GM18951 (cell line): ENCODE results near the gene CHKB.
"Not testable (repeated sequence)": the region's sequence is repeated elsewhere in the genome, so short reads cannot be mapped to it uniquely, and the experiment has no call there.

Experiments used
- POLR2A ChIP-seq: IDR thresholded peaks from 4 replicates; pipeline ENCODE4 v1.6.1; 2011; ENCODE audit warnings: mild to moderate bottlenecking; ENCODE audit not compliant: insufficient read length, insufficient read depth; ENCODE audit errors: extremely low read depth
- in situ Hi-C: fragments of 300-500 bp; cut with MboI; formaldehyde crosslinking; loops from one replicate; pipeline ENCODE4 v1.12.0; 2022; ENCODE audit warnings: low sequenced_read_pairs, mixed read lengths, inconsistent platforms; ENCODE audit not compliant: unreplicated experiment

Gene CHKB

DNA sequence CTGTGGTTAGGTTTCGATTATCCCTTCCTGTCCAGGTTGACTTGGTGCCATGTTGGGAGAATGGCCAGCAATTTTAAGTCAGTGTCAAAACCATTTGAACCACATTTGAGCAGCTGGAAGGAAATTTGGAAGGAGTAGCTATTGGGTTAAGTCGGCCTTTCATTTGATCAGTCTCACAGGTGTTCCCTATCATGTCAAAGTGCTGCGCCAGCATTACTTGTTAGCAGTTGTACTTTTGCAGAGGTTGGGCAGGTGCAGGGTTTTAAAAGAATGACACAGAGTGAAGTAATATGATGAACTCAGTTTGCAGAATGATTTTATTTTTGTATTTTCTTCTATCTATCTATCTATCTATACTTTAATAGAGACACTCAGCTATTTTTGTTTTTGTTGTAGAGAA, 46.4 kb downstream of the CHKB start:
- in situ Hi-C loops, result no loop called here
- no peak for TF ChIP-seq POLR2A

DNA sequence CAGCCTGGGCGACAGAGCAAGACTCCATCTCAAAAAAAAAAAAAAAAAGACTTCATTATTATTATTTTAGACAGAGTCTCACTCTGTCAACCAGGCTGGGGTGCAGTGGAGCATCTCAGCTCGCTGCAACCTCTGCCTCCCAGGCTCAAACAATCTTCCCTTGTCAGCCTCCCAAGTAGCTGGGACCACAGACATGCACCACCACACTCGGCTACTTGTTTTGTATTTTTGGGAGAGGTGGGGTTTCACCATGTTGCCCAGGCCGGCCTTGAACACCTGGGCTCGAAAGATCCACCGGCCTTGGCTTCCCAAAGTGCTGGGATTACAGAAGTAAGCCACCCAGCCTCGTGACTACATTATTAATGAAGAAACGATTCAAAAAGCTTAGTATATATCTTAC, 47.5 kb downstream of the CHKB start:
- TF ChIP-seq POLR2A, result no peak
- in situ Hi-C loops, result no loop called here

DNA sequence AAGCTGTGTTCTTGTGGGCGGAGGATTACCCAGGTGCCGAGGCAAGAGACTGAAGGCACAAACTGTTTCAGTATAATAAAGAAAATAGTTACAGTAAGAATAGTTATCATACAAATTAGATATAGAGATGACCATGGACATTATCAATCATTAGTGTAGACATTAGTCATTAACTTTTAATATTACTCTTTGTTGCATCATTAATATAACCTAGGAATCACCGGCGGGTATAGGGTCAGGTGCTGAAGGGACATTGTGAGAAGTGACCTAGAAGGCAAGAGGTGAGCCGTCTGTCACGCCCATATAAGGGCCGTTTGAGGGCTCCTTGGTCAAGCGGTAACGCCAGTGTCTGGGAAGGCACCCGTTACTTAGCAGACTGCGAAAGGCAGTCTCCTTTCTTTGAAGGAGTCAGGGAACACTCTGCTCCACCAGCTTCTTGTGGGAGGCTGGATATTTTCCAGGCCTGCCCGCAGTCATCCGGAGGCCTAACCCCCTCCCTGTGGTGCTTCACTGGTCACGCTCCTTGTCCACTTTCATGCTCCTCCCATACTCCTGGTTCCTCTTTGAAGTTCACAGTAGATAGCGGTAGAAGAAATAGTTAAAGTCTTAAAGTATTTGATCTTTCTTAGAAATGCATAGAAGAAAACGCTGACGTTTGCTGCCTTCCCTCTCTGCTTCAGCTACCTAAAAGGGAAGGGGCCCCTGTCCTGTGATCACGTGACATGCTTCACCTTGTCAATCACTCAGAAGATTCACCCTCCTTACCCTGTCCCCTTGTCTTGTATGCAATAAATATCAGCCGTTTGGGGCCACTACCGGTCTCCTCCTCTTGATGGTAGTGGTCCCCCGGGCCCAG, 48.6 kb downstream of the CHKB start:
- in situ Hi-C loops, result not testable (repeated sequence)

DNA sequence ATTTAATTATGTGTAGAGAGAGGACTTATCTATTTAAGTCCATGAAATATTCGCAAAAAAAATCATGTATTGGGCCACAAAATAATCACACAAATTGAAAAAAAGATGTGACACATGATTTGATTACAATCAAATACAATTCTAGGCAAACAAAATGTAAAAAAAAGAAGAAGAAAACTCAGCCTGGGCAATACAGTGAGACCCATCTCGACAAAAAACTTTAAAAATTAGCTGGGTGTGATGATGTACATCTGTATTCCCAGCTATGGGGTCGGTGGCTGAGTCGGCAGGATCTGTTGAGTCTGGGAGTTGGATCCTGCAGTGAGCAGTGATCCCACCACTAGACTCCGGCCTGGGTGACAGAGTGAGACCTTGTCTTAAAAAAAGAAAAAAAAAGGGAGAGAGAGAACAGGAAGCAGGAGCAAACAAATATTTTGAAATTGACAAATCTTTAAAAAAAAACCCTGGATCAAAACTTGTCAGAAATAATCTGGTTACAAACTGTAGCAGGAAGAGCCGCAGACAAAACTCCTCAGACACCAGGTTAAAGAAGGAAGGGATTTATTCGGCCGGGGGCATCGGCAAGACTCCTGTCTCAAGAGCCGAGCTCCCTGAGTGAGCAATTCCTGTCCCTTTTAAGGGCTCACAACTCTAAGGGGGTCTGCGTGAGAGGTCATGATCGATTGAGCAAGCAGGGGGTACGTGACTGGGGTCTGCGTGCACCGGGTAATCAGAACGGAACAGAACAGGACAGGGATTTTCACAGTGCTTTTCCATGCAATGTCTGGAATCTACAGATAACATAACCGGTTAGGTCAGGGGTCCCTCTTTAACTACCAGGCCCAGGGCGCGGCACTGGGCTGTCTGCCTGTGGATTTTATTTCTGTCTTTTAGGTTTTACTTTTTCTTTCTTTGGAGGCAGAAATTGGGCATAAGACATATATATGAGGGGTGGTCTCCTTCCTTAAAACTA, 49.5 kb downstream of the CHKB start:
- peak; percentile 17 for TF ChIP-seq POLR2A
- in situ Hi-C loops, result no loop called here

DNA sequence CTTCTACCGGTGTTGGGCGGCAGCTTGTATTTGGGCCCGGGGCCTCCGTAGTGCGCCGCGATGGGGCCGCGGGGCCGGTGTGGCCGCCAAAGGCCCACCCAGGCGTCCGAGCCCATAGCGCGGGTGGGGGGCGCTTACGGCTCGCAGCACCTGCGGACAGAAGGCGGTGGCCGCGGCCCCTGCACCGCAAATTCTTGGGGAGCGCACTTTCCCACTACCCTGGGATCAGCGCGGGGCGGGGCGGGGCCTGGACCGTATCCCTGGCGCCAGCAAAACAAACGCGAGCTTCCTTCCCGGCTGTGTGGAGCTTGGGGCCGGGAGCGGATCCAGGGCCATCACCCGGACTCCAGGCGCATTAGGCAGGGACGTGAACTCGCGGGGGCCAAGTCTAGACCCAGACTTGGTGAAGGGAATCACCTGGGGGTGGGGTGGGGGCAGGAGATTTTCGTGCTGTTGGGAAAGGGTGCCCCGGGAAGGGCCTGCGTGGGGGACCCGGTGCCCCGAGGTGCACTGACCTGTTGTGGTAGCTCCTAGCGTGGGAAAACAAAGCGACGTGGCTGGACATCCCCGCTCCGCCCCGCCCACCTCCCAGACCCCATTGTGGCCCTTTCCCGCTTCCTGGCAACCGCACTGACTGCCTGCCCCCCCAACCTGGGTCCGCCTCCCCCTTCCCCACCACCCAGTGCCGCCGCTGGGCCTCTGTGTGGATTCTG, 50.5 kb downstream of the CHKB start:
- TF ChIP-seq POLR2A, result peak; percentile 44
- in situ Hi-C loops, result no loop called here

DNA sequence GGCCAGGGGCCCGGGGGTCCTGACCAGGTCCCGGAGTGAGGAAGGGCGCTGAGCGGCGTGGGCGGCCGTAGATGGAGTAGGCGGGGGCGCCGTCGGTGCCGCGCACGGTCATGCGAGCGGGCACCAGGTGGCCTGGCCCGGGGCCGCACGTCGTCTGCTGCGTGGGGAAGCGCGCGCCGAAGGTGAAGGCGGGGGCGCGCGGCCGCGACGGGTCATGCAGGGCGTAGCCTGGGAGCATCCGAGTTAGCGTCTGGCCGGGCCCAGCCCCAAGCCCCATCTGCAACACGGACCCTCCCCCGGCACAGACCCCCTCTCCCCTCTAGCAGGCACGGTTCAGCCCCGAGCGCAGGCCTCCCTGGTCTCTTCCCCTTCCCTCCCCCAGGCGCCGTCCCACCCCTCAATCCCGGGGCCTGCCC, 51.1 kb downstream of the CHKB start:
- TF ChIP-seq POLR2A, result peak; percentile 55
- in situ Hi-C loops, result no loop called here

DNA sequence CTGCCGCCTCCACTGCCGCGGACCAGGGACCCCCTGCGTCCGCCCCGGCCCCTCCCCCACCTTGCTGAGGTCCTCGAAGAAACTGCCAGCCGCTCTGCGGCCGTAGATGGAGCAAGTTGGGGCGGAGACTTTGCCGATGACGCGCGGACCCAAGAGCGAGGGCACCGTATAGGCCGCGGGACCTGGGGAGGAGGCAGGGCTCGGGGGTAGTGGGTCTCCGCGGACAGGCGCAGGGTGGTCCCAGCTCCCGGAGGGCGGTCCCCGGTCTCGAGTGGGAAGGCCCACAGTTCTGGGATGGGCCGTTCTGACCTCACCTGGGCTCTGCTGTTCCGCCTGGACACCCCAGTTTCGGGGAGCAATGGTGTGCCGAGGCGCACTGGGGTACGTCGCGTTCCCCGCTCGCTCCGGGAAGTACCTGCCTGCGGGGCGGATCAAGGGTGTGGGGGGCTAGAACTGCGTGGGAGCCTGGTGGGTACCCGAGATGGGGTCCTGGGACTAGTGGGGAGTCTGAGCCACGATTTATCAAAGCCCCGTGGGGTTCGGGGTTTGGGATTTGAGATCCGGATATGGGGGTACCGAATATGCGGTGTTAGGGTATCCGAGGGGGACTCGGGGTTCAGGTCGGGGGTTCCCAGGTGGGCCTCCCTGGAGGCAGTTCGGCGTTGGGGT, 51.6 kb downstream of the CHKB start:
- peak; percentile 84 for TF ChIP-seq POLR2A
- in situ Hi-C loops, result no loop called here

DNA sequence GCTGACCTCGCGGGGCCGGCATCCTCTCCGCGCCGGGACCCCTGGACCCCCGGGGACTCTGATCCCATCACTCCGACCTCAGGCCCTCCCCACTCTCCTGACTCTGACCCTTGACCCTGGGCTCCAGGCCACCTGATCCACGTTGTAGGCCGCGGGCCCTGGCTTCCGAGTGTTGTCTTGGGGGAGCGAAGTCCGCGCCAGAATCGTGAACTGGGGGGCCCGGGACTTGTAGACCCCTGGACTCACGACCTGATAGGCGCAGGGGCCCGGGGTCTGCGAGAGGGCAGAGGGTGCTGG, 52.1 kb downstream of the CHKB start:
- in situ Hi-C loops, result no loop called here

DNA sequence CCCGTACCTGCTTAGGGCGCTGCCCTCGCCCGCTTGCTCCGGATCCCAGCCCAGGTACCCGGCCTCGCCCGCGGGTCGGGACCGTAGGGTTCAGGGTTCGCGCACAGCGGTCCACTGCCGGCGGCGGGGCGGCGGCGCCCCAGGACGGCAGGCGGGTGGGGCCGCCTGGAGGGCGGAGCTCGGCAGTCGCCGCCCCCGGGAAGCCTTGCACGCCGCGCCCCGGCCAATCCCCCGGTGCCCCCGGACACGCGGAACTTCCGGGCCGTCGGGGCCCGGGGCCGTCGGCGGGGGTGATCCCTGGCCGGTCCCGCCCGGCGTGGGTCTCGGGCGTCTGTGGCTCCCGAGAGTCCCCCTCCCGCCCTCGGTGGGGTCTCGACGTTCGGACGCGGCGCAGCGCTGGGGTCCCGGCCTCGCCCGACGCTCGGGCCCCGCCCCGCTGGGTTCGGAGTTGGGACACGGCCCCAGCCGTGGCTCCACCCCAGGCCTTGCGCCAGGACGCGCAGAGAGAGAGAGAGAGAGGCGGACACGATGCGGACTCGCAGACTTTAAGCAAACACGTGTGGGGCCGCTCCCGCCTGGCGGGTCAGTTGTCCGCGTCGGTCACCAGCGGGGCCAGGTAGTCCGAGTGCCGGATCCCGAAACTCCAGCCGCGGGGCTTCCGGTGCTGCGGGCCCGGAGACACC, 52.6 kb downstream of the CHKB start, which contains the start of gene TYMP:
Gene TYMP (minus strand): TSS at position 116 of the 683 bp plus-strand sequence. CDS start 303 bp downstream, outside the sequence.
- peak; percentile 72 for TF ChIP-seq POLR2A
- in situ Hi-C loops, result no loop called here

More for the DNA sequence above, 52.1 kb downstream of the CHKB start:
- TF ChIP-seq POLR2A, result no peak

DNA sequence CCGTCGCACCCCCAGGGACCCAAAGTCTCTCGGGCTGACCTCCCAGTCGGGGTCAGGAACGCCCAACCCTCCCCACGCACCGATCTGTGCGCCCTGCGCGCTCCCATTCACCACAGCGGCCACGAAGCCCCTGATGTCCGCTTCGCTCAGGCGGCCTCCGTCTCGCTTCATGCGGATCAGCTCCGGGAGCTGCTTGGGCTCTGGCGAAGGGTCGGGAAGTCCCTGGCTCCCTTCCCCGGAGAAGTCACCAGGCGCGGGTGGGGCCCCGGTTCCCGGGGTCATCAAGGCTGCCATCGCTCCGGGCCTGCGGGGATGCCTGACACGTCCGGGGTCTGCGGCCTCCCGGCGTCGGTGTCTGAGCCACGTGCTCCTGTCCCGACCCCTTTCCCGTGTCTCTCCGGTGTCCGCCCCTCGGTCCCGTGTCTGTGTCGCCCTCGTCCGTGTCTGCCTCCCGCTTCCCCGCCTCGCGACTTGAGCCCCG, 53.2 kb downstream of the CHKB start:
- in situ Hi-C loops, result no loop called here
- no peak for TF ChIP-seq POLR2A
